NCI-H82 (cell line): ENCODE measurements around the gene DNAH3.
"Not testable (repeated sequence)": the region's sequence is repeated elsewhere in the genome, so short reads cannot be mapped to it uniquely, and the experiment has no call there.

Experiments
- DNase-seq: peaks from one replicate; lab custom pipeline; 2025; lab: John Stamatoyannopoulos, UW

The DNAH3 gene

DNA sequence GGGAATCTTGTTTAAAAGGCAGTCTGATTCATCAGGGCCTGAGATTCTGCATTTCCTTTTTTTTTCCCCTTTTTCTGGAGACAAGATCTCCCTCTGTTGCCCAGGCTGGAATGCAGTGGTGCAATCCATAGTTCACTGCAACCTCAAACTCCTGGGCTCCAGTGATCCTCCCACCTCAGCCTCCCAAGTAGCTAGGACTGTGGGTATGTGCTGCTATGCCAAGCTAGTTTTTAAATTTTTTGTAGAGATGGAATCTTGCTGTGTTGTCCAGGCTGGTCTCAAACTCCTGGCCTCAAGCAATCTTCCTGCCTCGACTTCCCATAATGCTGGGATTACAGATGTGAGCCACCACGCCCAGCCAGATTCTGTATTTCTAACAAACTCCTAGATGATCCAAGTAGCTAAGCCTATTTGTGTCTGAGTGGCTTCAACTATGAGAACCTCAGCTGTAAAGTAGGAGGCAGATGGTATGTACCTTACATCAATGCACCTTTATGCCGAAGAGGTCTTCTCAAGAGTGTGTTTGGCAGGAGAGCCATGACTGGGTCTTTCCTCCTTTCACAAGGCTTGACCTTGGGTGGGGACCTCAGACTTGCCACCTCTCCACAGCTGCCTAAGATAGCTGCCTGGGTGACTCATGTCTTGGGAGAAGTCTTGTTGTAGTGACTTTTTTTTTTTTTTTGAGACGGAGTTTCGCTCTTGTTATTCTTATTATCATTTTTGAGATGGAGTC lies 18.8 kb upstream of the DNAH3 start:
- peak; percentile 11 for DNase-seq

DNA sequence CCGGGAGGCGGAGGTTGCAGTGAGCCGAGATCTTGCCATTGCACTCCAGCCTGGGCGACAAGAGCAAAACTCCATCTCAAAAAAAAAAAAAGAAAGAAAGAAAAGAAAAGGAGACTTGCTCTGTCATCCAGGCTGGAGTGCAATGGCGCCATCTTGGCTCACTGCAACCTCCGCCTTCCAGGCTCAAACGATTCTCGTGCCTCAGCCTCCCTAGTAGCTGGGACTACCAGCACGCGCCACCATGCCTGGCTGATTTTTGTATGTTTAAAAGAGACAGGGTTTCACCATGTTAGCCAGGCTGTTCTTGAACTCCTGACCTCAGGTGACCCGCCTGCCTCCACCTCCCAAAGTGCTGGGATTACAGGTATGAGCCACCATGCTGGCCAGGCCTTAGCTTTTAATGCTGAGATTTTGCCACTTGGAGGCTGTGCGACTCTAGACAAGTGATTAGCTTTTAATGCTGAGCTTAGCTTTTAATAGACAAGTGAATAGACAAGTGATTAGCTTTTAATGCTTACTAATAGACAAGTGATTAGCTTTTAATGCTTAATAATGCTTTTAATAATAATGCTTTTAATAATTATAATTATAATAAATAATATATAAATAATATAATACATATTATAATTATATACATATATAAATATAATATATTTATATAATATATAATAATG lies 17.4 kb upstream of the DNAH3 start:
- DNase-seq, result peak; percentile 81

DNA sequence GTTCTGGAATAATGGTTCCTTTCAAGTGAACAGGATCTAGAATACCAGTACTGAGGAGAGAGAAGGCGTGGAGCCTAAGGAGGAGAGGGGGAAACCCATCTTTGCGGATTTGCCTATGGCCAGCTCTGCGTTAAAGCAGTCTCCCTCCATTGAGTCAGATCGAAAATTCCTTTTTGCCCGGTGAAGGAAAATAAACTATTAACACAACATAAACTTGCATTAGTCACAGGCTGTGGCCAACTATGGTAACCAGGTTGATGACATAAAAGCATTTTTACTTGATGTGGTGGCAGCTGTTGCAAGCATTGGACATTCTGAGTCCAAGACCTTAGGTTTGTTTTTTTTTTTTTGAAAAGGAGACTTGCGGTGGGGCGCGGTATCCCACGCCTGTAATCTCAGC lies 16.7 kb upstream of the DNAH3 start:
- no peak for DNase-seq

DNA sequence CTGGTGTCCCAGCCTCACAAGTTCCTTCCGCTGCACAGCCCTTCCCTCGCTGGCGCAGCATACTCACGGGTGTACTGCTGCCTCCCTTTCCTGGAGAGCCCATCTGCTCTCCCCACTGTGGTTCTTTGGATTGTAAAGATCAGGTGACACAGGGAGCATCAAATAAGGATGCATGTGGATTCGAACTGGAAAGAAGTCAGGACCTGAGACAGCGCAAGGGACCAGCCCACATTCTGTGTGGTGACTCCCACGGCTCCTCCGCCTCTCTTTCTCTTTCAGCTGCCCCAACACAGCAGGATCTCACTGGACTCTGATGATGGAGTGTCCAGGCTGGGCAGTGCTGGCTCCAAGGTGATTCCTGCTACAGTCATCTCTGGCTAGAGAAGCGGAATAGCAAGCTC lies 15.9 kb upstream of the DNAH3 start:
- DNase-seq, result no peak

DNA sequence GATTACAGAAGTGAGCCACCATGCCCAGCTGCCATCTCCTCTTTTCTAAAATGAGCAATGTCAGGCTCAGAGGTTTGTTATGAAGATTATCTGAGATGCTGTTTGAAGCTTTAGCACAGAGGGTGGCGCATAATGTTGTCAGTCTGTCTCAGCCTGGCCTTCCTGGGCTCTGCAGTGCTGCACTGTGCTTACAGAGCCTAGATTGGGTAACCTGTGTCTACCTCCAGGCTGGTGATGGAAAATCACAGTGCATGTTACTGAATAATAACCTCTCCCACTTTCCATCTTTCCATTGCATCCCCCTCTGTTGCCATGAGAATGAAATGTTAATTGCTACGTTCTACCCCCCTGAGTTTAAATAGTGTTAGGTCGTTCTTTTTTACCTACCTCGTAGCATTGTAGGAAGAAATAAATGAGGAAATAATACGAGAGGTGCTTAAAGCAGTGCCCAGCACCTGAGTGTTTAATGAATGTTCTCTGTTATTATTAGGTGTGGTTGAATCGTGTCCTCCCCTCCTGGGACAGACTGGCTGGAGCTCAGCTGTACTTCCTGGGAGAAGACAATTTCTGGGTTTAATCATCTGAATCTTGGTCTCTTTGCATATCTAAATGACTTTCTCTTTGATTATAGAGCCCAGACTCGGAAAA lies 14.0 kb upstream of the DNAH3 start:
- DNase-seq, result no peak

DNA sequence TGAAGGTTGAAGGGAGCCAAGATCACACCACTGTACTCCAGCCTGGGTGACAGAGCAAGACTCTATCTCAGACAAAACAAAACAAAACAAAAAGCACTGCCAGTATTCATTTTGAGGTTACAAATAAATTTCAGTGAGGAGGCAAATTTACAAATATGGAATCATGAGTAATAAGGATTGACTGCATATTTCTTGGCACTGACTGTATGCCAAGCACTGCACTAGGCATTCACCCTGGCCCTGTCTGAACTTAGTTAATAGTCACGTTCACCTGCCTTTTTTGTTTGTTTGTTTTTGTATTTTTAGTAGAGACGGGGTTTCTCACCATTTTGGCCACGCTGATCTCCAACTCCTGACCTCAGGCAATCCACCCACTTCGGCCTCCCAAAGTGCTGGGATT lies 12.9 kb upstream of the DNAH3 start:
- no peak for DNase-seq

DNA sequence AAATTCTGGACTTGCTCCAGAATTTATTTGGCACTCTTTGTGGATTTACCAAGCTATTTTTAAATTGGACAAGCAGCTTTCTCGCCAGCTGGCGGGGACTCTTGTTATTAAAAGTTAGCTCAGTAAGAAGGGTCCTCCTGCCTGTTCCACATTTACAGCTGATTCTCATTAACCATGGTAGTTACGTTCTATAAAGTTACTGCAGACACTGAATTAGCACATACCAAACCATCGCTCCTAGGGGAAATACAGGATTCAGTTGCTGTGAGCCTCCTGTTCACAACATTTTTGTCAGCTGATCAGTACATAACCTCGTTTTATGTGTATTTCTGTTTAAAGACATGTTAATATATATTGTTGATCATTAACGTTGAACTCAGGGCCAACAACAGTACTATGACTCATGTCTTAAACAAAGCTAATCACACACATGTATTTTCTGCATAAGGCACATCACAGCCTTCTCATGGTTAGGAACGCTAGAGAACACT lies 12.1 kb upstream of the DNAH3 start:
- peak; percentile 28 for DNase-seq

DNA sequence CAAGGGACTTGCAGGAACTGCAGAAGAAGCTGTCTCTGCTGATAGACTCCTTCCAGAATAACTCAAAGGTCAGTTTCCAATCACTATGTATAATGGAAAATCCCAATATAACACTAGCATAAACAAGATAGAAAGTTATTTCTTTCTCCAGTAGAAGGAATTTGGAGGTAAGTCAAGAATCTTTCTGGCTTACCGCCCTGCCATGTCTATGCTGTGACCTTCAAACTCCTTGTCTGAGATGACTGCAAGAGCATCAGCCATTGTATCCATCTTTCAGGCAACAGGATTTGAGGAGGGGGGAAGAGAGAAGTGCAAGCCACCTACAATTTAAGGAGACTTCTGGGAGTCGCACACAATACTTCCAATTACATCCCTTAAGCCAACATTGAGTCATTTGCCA lies 10.6 kb upstream of the DNAH3 start:
- no peak for DNase-seq

DNA sequence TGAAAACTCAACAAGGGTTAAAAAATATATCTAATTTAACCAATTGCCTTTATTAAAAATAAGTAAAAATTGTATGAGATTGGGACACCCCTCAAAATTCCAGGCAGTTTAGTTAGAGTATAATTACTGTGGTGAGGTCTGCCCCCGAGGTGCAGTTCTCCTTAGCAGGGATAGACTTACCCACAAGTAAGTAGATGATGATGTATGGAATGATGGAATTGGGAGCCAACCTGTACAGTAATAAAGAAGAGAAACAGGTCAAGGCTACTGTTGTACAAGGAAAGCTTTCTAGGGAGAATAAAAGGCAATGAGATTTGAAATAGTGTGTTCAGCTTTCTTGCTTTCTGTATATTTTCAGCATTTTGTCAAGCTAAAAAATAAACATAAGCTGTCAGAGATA lies 9.6 kb upstream of the DNAH3 start:
- no peak for DNase-seq

DNA sequence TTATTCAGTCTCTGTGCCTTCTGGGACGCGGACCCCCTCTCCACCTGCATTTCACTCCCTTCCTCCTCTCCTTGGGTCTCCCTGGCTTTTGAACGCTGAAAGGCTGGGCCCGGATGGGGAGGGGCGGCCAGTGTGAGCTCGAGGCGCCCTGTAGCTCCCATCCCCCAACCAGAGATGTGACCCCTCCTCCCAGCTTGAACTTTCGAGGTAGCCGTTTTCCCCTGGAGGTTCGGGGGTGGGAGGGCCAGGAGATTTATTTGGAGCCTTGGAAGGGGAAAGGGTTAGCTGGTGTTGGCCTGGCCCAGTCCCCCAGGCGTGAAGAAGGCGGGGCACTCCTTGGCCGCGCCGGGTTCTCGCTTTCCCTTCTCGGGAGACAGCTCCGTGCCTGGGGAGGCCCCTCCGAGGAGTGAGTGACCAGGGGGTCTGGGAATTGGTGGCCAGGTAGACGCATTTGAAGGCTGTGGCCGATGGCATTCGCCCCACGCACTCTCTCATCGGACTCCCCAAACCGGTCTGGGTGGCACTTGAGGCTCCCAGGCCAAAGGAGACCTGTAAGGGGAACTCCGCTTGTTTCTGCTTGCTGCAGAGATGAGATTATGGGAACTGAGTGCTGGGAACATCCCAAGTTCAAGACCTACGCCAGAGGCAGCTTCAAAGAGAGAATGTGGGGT lies 8.8 kb upstream of the DNAH3 start:
- DNase-seq, result peak; percentile 25

DNA sequence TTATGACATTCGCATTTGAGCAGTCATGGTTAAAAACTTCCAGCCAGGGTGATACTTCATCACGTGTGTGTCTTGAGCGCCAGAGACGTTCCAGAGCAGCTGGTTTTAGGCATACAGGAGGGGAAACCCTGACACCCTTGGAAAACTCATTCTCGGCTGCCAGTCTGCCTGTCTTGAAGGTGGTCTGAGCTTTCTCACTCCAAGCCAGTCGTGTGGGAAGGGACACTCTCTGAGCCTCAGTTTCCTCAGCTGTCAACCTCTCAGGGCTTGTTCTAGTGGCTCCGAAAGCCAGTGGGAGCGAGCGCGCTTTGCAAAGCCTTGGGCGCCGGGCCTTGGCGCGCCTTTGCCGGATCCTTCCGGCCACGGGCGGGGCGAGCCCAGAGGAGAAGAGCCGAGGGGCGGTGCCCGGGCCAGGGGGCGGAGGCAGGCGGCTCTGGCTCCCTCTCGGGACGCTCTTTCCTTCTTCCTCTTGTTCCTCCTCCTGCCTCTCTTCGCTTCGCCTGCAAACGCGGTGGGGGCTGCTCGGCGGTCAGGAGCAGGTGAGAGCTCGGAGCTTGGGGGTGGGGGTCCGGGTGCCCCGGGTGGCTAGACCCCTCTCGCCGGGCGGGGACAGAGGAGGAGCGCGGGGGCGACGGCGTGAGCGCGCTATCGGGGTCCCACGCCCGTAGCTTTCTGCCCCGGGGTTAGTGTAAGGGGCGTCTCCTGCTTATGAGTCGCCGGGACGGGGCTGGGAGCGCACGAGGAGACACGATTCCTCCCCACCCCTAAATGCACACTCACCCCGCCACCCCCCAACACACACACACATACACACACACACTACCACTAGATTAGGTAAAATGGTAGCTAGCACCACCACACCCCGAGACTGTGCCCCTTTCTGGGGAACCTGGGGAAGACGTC lies 7.8 kb upstream of the DNAH3 start, which contains the start of gene LDAF1:
TSS of gene LDAF1 (plus strand) at position 467 of the 903 bp plus-strand sequence. CDS start 2,509 bp downstream, outside the sequence.
- peak; percentile 89 for DNase-seq

DNA sequence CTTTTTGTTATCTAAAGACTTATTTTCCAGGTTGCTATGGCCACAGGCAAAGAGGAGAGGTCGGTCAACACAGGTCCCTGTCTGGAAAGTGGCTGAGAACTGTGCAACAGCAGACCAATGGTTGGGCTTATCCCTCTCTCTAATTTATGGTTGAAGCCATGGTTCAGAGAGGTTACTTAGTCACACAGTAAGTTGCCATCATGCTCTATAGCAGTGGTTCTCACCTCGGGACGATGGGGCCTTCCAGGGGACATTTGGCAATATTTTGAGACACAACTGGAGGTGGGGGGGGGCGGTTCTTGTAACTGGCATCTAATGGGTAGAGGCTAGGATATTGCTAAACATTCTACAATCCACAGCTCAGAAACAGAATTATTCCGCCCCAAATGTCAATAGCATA lies 7.0 kb upstream of the DNAH3 start:
- DNase-seq, result no peak

DNA sequence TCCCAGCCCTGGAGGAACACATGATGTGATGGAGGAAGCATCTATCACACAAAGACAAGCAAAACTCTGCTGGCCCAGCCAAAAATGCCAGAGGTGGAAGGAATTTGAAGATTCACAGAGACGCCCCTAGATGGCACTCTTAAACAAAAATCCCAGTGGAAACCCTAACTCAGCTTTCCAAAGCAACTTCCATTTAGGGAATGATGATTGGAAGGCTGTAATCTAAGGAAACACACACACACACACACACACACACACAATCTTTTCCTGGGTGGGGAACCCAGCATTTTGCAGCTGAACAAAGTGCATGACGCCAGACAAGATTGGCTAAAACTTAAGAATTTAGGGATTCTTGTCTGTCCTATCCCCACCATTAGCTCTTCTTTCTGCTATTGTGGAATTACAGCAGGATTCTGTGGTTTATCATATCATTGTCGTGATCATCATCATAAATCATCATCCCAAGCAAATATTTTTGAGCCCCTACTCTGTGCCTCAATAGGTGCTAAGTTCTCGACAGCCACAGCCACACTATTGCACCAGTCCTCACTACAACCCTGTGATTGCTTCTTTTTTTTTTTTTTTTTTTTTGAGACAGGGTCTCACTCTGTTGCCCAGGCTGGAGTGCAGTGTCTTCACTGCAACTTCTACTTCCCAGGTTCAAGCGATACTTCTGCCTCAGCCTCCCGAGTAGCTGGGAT lies 6.3 kb upstream of the DNAH3 start:
- peak; percentile 93 for DNase-seq

DNA sequence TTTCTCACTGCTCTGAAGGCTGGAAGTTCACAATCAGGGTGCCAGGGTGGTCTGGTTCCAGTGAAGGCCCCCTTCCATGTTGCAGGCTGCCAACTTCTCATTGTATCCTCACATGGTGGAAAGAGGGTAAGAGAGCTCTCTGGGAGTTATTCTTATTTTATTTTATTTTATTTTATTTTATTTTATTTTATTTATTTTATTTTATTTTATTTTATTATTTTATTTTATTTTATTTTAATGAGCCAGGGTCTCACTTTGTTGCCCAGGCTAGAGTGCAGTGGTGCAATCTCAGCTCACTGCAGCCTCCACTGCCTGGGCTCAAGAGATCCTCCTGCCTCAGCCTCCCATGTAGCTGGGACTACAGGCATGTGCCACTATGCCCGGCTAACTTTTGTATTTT lies 5.4 kb upstream of the DNAH3 start:
- DNase-seq, result not testable (repeated sequence)

DNA sequence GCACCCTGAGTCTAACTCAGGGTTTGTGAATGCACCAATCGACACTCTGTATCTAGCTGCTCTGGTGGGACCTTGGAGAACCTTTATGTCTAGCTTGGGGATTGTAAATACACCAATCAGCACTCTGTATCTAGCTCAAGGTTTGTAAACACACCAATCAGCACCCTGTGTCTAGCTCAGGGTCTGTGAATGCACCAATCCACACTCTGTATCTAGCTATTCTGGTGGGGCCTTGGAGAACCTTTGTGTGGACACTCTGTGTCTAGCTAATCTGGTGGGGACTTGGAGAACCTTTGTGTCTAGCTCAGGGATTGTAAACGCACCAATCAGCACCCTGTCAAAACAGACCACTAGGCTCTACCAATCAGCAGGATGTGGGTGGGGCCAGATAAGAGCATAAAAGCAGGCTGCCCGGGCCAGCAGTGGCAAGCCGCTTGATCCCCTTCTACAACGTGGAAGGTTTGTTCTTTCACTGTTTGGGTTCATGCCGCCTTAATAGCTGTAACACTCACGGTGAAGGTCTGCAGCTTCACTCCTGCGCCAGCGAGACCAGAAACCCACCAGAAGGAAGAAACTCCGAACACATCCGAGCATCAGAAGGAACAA lies 2.6 kb upstream of the DNAH3 start:
- not testable (repeated sequence) for DNase-seq

DNA sequence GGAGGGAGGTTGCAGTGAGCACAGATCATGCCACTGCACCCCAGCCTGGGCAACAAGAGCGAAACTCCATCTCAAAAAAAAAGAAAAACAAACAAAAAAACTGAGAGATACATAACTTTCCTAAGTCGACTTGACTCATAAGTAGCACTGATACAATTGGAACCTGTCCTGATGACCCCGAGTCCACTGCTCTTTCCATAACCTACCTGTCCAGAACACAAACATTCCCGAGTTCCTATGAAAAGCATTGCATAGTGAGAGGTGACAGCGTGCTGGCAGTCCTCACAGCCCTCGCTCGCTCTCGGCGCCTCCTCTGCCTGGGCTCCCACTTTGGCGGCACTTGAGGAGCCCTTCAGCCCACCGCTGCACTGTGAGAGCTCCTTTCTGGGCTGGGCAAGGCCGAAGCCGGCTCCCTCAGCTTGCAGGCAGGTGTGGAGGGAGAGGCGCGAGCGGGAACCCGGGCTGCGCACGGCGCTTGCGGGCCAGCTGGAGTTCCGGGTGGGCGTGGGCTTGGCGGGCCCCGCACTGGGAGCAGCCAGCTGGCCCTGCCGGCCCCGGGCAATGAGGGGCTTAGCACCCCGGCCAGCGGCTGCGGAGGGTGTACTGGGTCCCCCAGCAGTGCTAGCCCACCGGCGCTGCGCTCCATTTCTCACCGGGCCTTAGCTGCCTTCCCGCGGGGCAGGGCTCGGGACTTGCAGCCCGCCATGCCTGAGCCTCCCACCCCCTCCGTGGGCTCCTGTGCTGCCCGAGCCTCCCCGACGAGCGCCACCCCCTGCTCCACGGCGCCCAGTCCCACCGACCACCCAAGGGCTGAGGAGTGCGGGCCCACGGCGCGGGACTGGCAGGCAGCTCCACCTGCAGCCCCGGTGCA lies 1.7 kb upstream of the DNAH3 start:
- DNase-seq, result not testable (repeated sequence)

DNA sequence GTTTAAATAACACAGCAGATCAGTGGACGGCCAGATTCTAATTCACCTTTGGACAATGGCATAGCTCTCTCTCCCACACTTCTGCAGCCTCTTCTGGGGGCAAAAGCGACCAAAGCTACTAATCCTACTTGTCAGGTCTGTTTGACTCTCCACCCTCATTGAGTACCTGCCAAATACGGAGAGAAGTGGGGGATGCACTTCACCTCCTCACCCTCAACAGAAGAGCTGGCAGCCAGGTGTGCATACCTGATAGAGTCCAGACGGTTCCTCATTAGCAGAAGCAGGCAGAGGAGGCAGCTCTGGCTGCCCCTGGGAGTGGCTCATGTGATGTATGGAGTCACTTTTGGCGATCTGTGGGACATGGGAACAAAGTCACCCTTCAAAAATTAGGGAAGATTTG lies 4.9 kb downstream of the DNAH3 start:
- no peak for DNase-seq

DNA sequence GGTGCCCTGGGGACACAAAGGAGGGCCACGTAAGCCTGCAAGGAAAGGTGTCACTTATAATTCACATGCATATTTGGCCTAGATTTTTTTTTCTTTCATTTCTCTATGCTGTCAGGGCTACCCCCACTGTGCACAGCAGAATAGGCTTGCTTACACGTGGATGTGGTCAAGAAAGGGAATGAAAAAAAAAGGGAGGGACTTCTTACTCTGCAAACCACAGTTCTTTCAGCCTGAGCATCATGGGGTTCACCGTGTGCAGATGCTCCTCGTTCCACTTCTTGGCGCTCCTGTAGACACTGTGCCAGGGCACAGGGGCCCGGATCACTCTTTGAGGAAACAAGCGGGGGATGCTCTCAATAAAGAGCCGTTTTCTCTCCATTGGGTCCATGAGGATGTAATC lies 16.6 kb downstream of the DNAH3 start:
- no peak for DNase-seq

DNA sequence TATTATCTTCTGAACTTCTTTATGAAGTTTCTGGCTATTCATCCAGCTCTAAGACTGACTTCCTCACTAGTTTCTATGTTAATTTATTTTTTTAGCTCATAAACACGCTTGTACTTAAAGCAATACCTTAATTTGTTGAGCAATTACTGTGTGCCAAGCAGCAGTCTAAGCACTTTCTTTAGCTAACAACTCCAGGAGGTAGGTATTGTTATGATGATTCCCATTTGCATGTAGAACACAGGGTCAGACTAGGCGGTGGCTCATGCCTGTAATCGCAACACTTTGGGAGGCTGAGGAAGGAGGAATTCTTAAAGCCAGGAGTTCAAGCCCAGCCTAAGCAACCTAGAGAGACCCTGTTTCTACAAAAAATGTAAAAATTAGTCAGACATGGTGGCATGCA lies 19.8 kb downstream of the DNAH3 start:
- DNase-seq, result no peak
